Measurements from ENCODE around the gene ELMO1. TPM values are rescaled to one million over a fixed set of nuclear protein-coding genes. Genes with fewer than 3 reads are reported as not detected.

Gene ELMO1
- total and polyA plus RNA-seq, 2 of the 13 experiments (the other 11 are each of a cell fraction or from before 2014, with no cell fraction given): 0.11 to 0.17 TPM

DNA sequence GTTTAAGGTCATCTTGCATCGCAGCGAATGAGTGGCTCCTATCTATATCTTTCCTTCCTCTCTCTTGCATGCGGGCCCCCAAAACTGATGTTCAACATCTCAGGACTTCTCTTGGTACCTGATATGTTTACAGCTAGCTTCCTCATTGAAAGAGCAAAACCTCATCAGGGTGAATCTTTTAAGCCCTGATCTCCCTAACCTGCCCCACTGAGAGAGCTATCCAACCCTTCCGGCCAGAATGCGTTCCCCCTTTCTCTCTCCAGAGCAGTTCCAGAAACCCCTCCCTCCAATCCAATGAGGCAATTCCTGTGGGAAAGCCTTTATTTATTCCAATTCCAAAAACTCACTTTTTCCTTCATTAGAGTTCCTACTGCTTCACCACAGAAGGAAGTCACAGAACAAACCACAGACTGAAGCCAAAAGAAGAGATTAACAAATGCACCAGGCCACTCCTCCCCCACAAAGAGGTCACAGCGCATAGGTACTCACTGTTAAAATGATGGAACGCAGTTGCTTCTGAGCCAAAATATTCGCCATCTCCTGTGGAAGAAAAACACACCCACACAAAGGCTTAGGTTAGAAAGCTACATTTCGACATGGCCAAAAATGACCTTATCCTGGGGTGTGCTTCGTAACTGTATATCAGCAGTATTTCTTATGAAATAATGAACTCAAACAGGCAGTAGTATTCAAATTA, 232.4 kb downstream of the ELMO1 start:
- ATAC-seq: no peak
- no peak for FAIRE-seq
- H3K4me3 ChIP-seq (replicated peaks in 1 of 3; ENCODE audit: insufficient read depth in 1 of 3, low read depth in 2 of 3, low read length in 3 of 3): no peak overlapping the region
- 58% methylated on average over 10 of the region's 10 CpGs for WGBS (ENCODE audit: low lambda C conversion rate)
- no peaks in the 10 kb centered on the region for H3K9me3 ChIP-seq (ENCODE audit: low read length)
- H3K27ac ChIP-seq (ENCODE audit: extremely low read length, insufficient read depth, low read length): no peak overlapping the region
- no peaks in the 10 kb centered on the region for H3K79me2 ChIP-seq (ENCODE audit: insufficient read depth, low read length)
- no peaks in the 10 kb centered on the region for H3K4me1 ChIP-seq (ENCODE audit: insufficient read depth, low read length)
- no peak overlapping the region for H2AFZ ChIP-seq (ENCODE audit: low read length)
- no peak overlapping the region for H3K9ac ChIP-seq (ENCODE audit: insufficient read depth, low read depth, low read length)
- TF ChIP-seq, protein P1, sequence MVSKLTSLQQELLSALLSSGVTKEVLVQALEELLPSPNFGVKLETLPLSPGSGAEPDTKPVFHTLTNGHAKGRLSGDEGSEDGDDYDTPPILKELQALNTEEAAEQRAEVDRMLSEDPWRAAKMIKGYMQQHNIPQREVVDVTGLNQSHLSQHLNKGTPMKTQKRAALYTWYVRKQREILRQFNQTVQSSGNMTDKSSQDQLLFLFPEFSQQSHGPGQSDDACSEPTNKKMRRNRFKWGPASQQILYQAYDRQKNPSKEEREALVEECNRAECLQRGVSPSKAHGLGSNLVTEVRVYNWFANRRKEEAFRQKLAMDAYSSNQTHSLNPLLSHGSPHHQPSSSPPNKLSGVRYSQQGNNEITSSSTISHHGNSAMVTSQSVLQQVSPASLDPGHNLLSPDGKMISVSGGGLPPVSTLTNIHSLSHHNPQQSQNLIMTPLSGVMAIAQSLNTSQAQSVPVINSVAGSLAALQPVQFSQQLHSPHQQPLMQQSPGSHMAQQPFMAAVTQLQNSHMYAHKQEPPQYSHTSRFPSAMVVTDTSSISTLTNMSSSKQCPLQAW (CRISPR knock-in tag; IDR thresholded peaks at IDR 0.05): no peak
- no peak for TF ChIP-seq ZNF484 (CRISPR knock-in tag; IDR thresholded peaks at IDR 0.05; ENCODE audit: borderline replicate concordance, low read depth)
- TF ChIP-seq ZSCAN31 (CRISPR knock-in tag; IDR thresholded peaks at IDR 0.05; ENCODE audit: low read depth): no peak
- no peak for TF ChIP-seq SMAD9 (CRISPR knock-in tag; IDR thresholded peaks at IDR 0.05)
- TF ChIP-seq ZNF496 (CRISPR knock-in tag; IDR thresholded peaks at IDR 0.05; ENCODE audit: insufficient replicate concordance): no peak
- TF ChIP-seq ARNT2 (CRISPR knock-in tag; IDR thresholded peaks at IDR 0.05; ENCODE audit: low read depth): no peak
- TF ChIP-seq PHF20 (CRISPR knock-in tag; IDR thresholded peaks at IDR 0.05): no peak
- TF ChIP-seq, protein P2, sequence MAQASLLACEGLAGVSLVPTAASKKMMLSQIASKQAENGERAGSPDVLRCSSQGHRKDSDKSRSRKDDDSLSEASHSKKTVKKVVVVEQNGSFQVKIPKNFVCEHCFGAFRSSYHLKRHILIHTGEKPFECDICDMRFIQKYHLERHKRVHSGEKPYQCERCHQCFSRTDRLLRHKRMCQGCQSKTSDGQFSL (CRISPR knock-in tag; IDR thresholded peaks at IDR 0.05): no peak
- no peak for TF ChIP-seq PHB2 (IDR thresholded peaks at IDR 0.05; ENCODE audit: partially characterized antibody)
- TF ChIP-seq YY1 (IDR thresholded peaks at IDR 0.05; ENCODE audit: insufficient read depth, insufficient replicate concordance, low read depth, low read length): no peak
- DNase-seq (ENCODE audit: low spot score): no peak
- ChIA-PET POLR2A (no interaction called here), CTCF (ENCODE audit: low intra/inter-chr PET ratio, low total read pairs) (no interaction called here)
- no peaks in the 10 kb centered on the region for H4K20me1 ChIP-seq (ENCODE audit: insufficient read depth, low read length)
- BruUV-seq (replicated peaks): no TSS peak
- peaks cover 2% of the 10 kb centered on the region in 2 experiments; a peak in 2 of 5 replicates for H3K27me3 ChIP-seq (ENCODE audit: control insufficient read depth in 1 of 2, insufficient read depth in 2 of 2, low read length in 2 of 2)
- no peak overlapping the region for H3K4me2 ChIP-seq (ENCODE audit: low read depth, low read length)
- in situ Hi-C loops (cut with HindIII; ENCODE audit: extremely low pct_ligation_motif_present, low pct_unique_long_range_greater_than_20kb) (loop anchor here (25.0 kb wide), 1 partner anchor 296 kb away; no protein-coding TSS in a partner anchor), intact Hi-C loops (cut with micrococcal nuclease; ENCODE audit: unreplicated experiment) (no loop called here)
- H3K36me3 ChIP-seq (replicated peaks in 1 of 2; ENCODE audit: control insufficient read depth in 1 of 2, insufficient read depth in 2 of 2, low read length in 2 of 2): no peaks in the 10 kb centered on the region

Measured in HepG2 (cell line).